ENCODE results near the gene SRPK3.

SRPK3 gene

GRCh38 chrX:153774576-153775292 lies 6.1 kb upstream of the SRPK3 start:
- peaks cover under 1% of the 10 kb centered on the region for H3K4me1 ChIP-seq (ENCODE audit: insufficient read depth, insufficient read length)
- no peaks in the 10 kb centered on the region for H3K36me3 ChIP-seq (ENCODE audit: insufficient read depth, insufficient read length, low read length)
- no peak for DNase-seq (ENCODE audit: low read depth, low spot score)
- H3K4me3 ChIP-seq (ENCODE audit: insufficient read length, low read depth): no peak overlapping the region
- no peaks in the 10 kb centered on the region for H3K9me3 ChIP-seq (ENCODE audit: insufficient read depth, low read length)
- TF ChIP-seq YY1 (IDR thresholded peaks at IDR 0.05; ENCODE audit: insufficient read depth, insufficient read length) (no peak), SUZ12 (IDR thresholded peaks at IDR 0.05; ENCODE audit: extremely low read depth, insufficient read depth, insufficient read length) (no peak), ZNF274 (IDR thresholded peaks at IDR 0.05; ENCODE audit: low read depth, low read length) (no peak)
- H3K9ac ChIP-seq (ENCODE audit: insufficient read length, low read depth): no peak overlapping the region
- no peaks in the 10 kb centered on the region for H3K27me3 ChIP-seq (ENCODE audit: insufficient read depth, insufficient read length)

GRCh38 chrX:153775293-153776119 lies 5.3 kb upstream of the SRPK3 start:
- H3K27me3 ChIP-seq (ENCODE audit: insufficient read depth, insufficient read length): no peaks in the 10 kb centered on the region
- no peak overlapping the region for H3K9ac ChIP-seq (ENCODE audit: insufficient read length, low read depth)
- H3K36me3 ChIP-seq (ENCODE audit: insufficient read depth, insufficient read length, low read length): no peaks in the 10 kb centered on the region
- TF ChIP-seq SUZ12 (IDR thresholded peaks at IDR 0.05; ENCODE audit: extremely low read depth, insufficient read depth, insufficient read length) (no peak), ZNF274 (IDR thresholded peaks at IDR 0.05; ENCODE audit: low read depth, low read length) (no peak), YY1 (IDR thresholded peaks at IDR 0.05; ENCODE audit: insufficient read depth, insufficient read length) (no peak)
- DNase-seq (ENCODE audit: low read depth, low spot score): no peak
- H3K9me3 ChIP-seq (ENCODE audit: insufficient read depth, low read length): no peaks in the 10 kb centered on the region
- H3K4me3 ChIP-seq (ENCODE audit: insufficient read length, low read depth): no peak overlapping the region
- peaks cover 3% of the 10 kb centered on the region for H3K4me1 ChIP-seq (ENCODE audit: insufficient read depth, insufficient read length)

- peaks cover 3% of the 10 kb centered on the region for H3K4me1 ChIP-seq (ENCODE audit: insufficient read depth, insufficient read length)
- H3K9me3 ChIP-seq (ENCODE audit: insufficient read depth, low read length): no peaks in the 10 kb centered on the region
- TF ChIP-seq YY1 (IDR thresholded peaks at IDR 0.05; ENCODE audit: insufficient read depth, insufficient read length): no peak
- no peak for DNase-seq (ENCODE audit: low read depth, low spot score)
- no peaks in the 10 kb centered on the region for H3K36me3 ChIP-seq (ENCODE audit: insufficient read depth, insufficient read length, low read length)
- H3K4me3 ChIP-seq (ENCODE audit: insufficient read length, low read depth): no peak overlapping the region
- H3K9ac ChIP-seq (ENCODE audit: insufficient read length, low read depth): no peak overlapping the region
- no peaks in the 10 kb centered on the region for H3K27me3 ChIP-seq (ENCODE audit: insufficient read depth, insufficient read length)
Measured at GRCh38 chrX:153776120-153776599, 4.7 kb upstream of the SRPK3 start.

GRCh38 chrX:153776611-153777045 lies 4.2 kb upstream of the SRPK3 start:
- Histone ChIP-seq H3K9me3 (ENCODE audit: insufficient read depth, low read length) (no peaks in the 10 kb centered on the region), H3K36me3 (ENCODE audit: insufficient read depth, insufficient read length, low read length) (no peaks in the 10 kb centered on the region), H3K4me3 (ENCODE audit: insufficient read length, low read depth) (no peak overlapping the region), H3K9ac (ENCODE audit: insufficient read length, low read depth) (no peak overlapping the region), H3K4me1 (ENCODE audit: insufficient read depth, insufficient read length) (peaks cover 3% of the 10 kb centered on the region), H3K27me3 (ENCODE audit: insufficient read depth, insufficient read length) (no peaks in the 10 kb centered on the region)
- TF ChIP-seq ZNF274 (IDR thresholded peaks at IDR 0.05; ENCODE audit: low read depth, low read length): no peak
- no peak for TF ChIP-seq YY1 (IDR thresholded peaks at IDR 0.05; ENCODE audit: insufficient read depth, insufficient read length)
- TF ChIP-seq SUZ12 (IDR thresholded peaks at IDR 0.05; ENCODE audit: extremely low read depth, insufficient read depth, insufficient read length): no peak
- DNase-seq (ENCODE audit: low read depth, low spot score): no peak

- Histone ChIP-seq H3K4me3 (ENCODE audit: insufficient read length, low read depth) (no peak overlapping the region), H3K9me3 (ENCODE audit: insufficient read depth, low read length) (no peaks in the 10 kb centered on the region), H3K9ac (ENCODE audit: insufficient read length, low read depth) (no peak overlapping the region), H3K4me1 (ENCODE audit: insufficient read depth, insufficient read length) (peaks cover 3% of the 10 kb centered on the region), H3K27me3 (ENCODE audit: insufficient read depth, insufficient read length) (no peaks in the 10 kb centered on the region), H3K36me3 (ENCODE audit: insufficient read depth, insufficient read length, low read length) (no peaks in the 10 kb centered on the region)
- DNase-seq (ENCODE audit: low read depth, low spot score): no peak
- TF ChIP-seq ZNF274 (IDR thresholded peaks at IDR 0.05; ENCODE audit: low read depth, low read length) (no peak), SUZ12 (IDR thresholded peaks at IDR 0.05; ENCODE audit: extremely low read depth, insufficient read depth, insufficient read length) (no peak), YY1 (IDR thresholded peaks at IDR 0.05; ENCODE audit: insufficient read depth, insufficient read length) (no peak)
Measured at GRCh38 chrX:153777261-153778090, 3.4 kb upstream of the SRPK3 start.

- no peaks in the 10 kb centered on the region for H3K9me3 ChIP-seq (ENCODE audit: insufficient read depth, low read length)
- DNase-seq (ENCODE audit: low read depth, low spot score): no peak
Measured at GRCh38 chrX:153778181-153778580, 2.7 kb upstream of the SRPK3 start.

More at GRCh38 chrX:153778181-153778580, 2.7 kb upstream of the SRPK3 start:
- Histone ChIP-seq H3K36me3 (ENCODE audit: insufficient read depth, insufficient read length, low read length) (peaks cover 2% of the 10 kb centered on the region), H3K9ac (ENCODE audit: insufficient read length, low read depth) (no peak overlapping the region), H3K4me1 (ENCODE audit: insufficient read depth, insufficient read length) (peaks cover 3% of the 10 kb centered on the region), H3K27me3 (ENCODE audit: insufficient read depth, insufficient read length) (no peaks in the 10 kb centered on the region), H3K4me3 (ENCODE audit: insufficient read length, low read depth) (no peak overlapping the region)
- TF ChIP-seq SUZ12 (IDR thresholded peaks at IDR 0.05; ENCODE audit: extremely low read depth, insufficient read depth, insufficient read length) (no peak), ZNF274 (IDR thresholded peaks at IDR 0.05; ENCODE audit: low read depth, low read length) (no peak), YY1 (IDR thresholded peaks at IDR 0.05; ENCODE audit: insufficient read depth, insufficient read length) (no peak)

All from NT2/D1 (cell line).